Suprapubic skin (tissue), 4 donors: ENCODE data around the gene FNBP1. TPM values are rescaled to one million over a fixed set of nuclear protein-coding genes. Genes with fewer than 3 reads are reported as not detected.

Experiments used
- DNase-seq, 2 donors: peaks; one replicate each; pipeline ENCODE4 v3.0.0-alpha.2; 2019; ENCODE audit warnings: low spot score in 2 of 2
- H3K27ac ChIP-seq: fragments of 200-600 bp; sonication (generic); one replicate; pipeline ENCODE4 v1.5.1; 2019
- H3K27me3 ChIP-seq: fragments of 200-600 bp; sonication (generic); one replicate; pipeline ENCODE4 v1.5.1; 2019
- H3K36me3 ChIP-seq: fragments of 200-600 bp; sonication (generic); one replicate; pipeline ENCODE4 v1.5.1; 2019
- H3K4me1 ChIP-seq: fragments of 200-600 bp; sonication (generic); one replicate; pipeline ENCODE4 v1.5.1; 2019
- H3K4me3 ChIP-seq: fragments of 200-600 bp; sonication (generic); one replicate; pipeline ENCODE4 v1.5.1; 2019; ENCODE audit warnings: mild to moderate bottlenecking
- H3K9me3 ChIP-seq: fragments of 200-600 bp; sonication (generic); one replicate; pipeline ENCODE4 v1.5.1; 2019
- CTCF ChIP-seq, 2 donors: fragments of 200-600 bp in 1 of 2; fragments of 450-650 bp in 1 of 2; sonication (generic) in 1 of 2; IDR thresholded peaks; one replicate each; pipeline ENCODE4 v1.5.1; 2016 to 2019; ENCODE audit warnings: antibody characterized with exemption in 2 of 2, mild to moderate bottlenecking in 1 of 2, moderate library complexity in 1 of 2
- EP300 ChIP-seq: sonication (generic); formaldehyde crosslinking; IDR thresholded peaks from one replicate; pipeline ENCODE4 v1.6.1; 2017; ENCODE audit warnings: antibody characterized with exemption
- POLR2A ChIP-seq, 2 donors: fragments of 450-650 bp; IDR thresholded peaks; one replicate each; pipeline ENCODE4 v1.6.1; 2017; ENCODE audit warnings: antibody characterized with exemption in 2 of 2, mild to moderate bottlenecking in 2 of 2, moderate library complexity in 2 of 2
- POLR2AphosphoS5 ChIP-seq, 3 donors: sonication (generic); formaldehyde crosslinking; IDR thresholded peaks; one replicate each; pipeline ENCODE4 v1.6.1; 2017; ENCODE audit warnings: antibody characterized with exemption in 3 of 3
- WGBS: methylation state at CpG from one replicate; pipeline ENCODE4 v1.1.5; 2018; 5-methylcytosine and 5-hydroxymethylcytosine counted together
- total RNA-seq, 4 donors: library from RNA; depleted of rRNA; stranded (reverse); fragments of >200 nt; gene quantifications; one replicate each; pipeline ENCODE4 v1.1.0, GENCODE V29; 2016

The FNBP1 gene
- total RNA-seq, 4 donors from 2014 or later = 23.7 to 50.5 (median 43.3) TPM

GRCh38 chr9:130041648-130042405, 1.2 kb downstream of the FNBP1 start:
- peak in 1 of 2 donors; percentile 62 for DNase-seq
- Histone ChIP-seq H3K27me3 (no peaks in the 10 kb centered on the region), H3K36me3 (no peaks in the 10 kb centered on the region), H3K4me3 (peak overlapping the region; percentile 89), H3K4me1 (peaks cover 34% of the 10 kb centered on the region), H3K9me3 (no peaks in the 10 kb centered on the region), H3K27ac (peak overlapping the region; percentile 93)
- no peak for TF ChIP-seq POLR2A (IDR thresholded peaks at IDR 0.05)
- no peak for TF ChIP-seq POLR2AphosphoS5 (IDR thresholded peaks at IDR 0.05)
- TF ChIP-seq EP300 = no peak
- TF ChIP-seq CTCF (IDR thresholded peaks at IDR 0.05) = no peak
- under 1% methylated on average over 23 of the region's 31 CpGs for WGBS

GRCh38 chr9:130040984-130041647, 1.9 kb downstream of the FNBP1 start:
- no peaks in the 10 kb centered on the region for H3K36me3 ChIP-seq
- 62% methylated on average over 7 of the region's 7 CpGs for WGBS
- H3K4me3 ChIP-seq = peak overlapping the region; percentile 89
- H3K9me3 ChIP-seq = no peaks in the 10 kb centered on the region
- H3K4me1 ChIP-seq = peaks cover 39% of the 10 kb centered on the region
- DNase-seq = no peak
- H3K27me3 ChIP-seq = no peaks in the 10 kb centered on the region
- no peak overlapping the region for H3K27ac ChIP-seq
- TF ChIP-seq EP300 (no peak), POLR2A (IDR thresholded peaks at IDR 0.05) (no peak), POLR2AphosphoS5 (IDR thresholded peaks at IDR 0.05) (no peak), CTCF (IDR thresholded peaks at IDR 0.05) (no peak)

- Histone ChIP-seq H3K9me3 (no peaks in the 10 kb centered on the region), H3K4me3 (no peak overlapping the region), H3K27me3 (no peaks in the 10 kb centered on the region), H3K27ac (no peak overlapping the region), H3K4me1 (peaks cover 43% of the 10 kb centered on the region), H3K36me3 (no peaks in the 10 kb centered on the region)
- DNase-seq = no peak
- TF ChIP-seq POLR2A (IDR thresholded peaks at IDR 0.05) (no peak), CTCF (IDR thresholded peaks at IDR 0.05) (no peak), POLR2AphosphoS5 (IDR thresholded peaks at IDR 0.05) (no peak), EP300 (no peak)
- 84% methylated on average over 6 of the region's 6 CpGs for WGBS
Observed at GRCh38 chr9:130039528-130040147, 3.4 kb downstream of the FNBP1 start.

GRCh38 chr9:130036099-130036498, 6.9 kb downstream of the FNBP1 start:
- H3K36me3 ChIP-seq = no peaks in the 10 kb centered on the region
- H3K4me1 ChIP-seq = peaks cover 46% of the 10 kb centered on the region
- no peaks in the 10 kb centered on the region for H3K27me3 ChIP-seq
- no peak overlapping the region for H3K27ac ChIP-seq
- no peaks in the 10 kb centered on the region for H3K9me3 ChIP-seq
- no peak for DNase-seq
- no peak overlapping the region for H3K4me3 ChIP-seq
- TF ChIP-seq POLR2A (IDR thresholded peaks at IDR 0.05) = no peak
- TF ChIP-seq CTCF (IDR thresholded peaks at IDR 0.05) = no peak
- no peak for TF ChIP-seq POLR2AphosphoS5 (IDR thresholded peaks at IDR 0.05)
- TF ChIP-seq EP300 = no peak

- TF ChIP-seq EP300 (no peak), POLR2A (IDR thresholded peaks at IDR 0.05) (no peak), CTCF (IDR thresholded peaks at IDR 0.05) (no peak), POLR2AphosphoS5 (IDR thresholded peaks at IDR 0.05) (no peak)
- peaks cover 52% of the 10 kb centered on the region for H3K4me1 ChIP-seq
- DNase-seq = no peak
- H3K9me3 ChIP-seq = no peaks in the 10 kb centered on the region
- no peaks in the 10 kb centered on the region for H3K27me3 ChIP-seq
- no peaks in the 10 kb centered on the region for H3K36me3 ChIP-seq
- H3K4me3 ChIP-seq = no peak overlapping the region
- no peak overlapping the region for H3K27ac ChIP-seq
- 21% methylated on average over 1 of the region's 1 CpG for WGBS
Observed at GRCh38 chr9:130034570-130034969, 8.4 kb downstream of the FNBP1 start.
